ENCODE measurements around the gene PALMD. TPM values are rescaled to one million over a fixed set of nuclear protein-coding genes. Genes with fewer than 3 reads are reported as not detected.

PALMD gene
- total and polyA plus RNA-seq, 2 of the 8 experiments (the other 6 are each of a cell fraction or from before 2014, with no cell fraction given) = not detected

DNA sequence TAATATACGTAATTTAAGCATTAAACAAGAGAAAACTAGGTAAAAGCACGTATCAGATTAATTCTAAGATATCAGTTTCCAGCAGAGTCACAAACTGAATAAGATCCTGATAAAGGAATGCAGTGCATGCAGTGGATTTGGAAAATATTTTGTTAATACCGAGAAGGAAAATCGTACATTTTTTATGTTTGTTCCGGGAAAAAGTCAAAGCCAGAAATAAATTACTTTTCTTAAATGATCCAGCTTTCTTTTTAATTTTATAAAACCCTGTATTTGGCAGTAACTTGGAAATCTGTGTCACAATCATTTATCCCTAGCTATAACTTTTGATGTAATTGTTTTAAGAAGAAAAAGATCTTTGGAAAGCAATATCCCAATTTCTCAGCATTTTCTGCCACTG is 955 bp downstream of the PALMD start:
- H3K4me3 ChIP-seq (ENCODE audit: extremely low read depth in 1 of 4, insufficient read depth in 2 of 4, low read depth in 3 of 4, low read length in 4 of 4) = no peak overlapping the region
- TF ChIP-seq CBX8 (IDR thresholded peaks at IDR 0.05; ENCODE audit: borderline replicate concordance, low read depth, low read length) (no peak), SP1 (IDR thresholded peaks at IDR 0.05; ENCODE audit: low read depth, low read length) (no peak), TBP (IDR thresholded peaks at IDR 0.05; ENCODE audit: low read depth, low read length) (no peak), RXRA (IDR thresholded peaks at IDR 0.05; ENCODE audit: insufficient read depth, low read depth, low read length) (no peak), POLR2A (IDR thresholded peaks at IDR 0.05; ENCODE audit: control extremely low read depth in 1 of 2, low read depth in 2 of 2, low read length in 2 of 2) (no peak), JUND (IDR thresholded peaks at IDR 0.05; ENCODE audit: low read length) (no peak), FOSL1 (IDR thresholded peaks at IDR 0.05; ENCODE audit: insufficient read depth, low read depth, low read length) (no peak), RAD21 (IDR thresholded peaks at IDR 0.05 in 1 of 2, conservative IDR thresholded peaks at IDR 0.05 in 1 of 2; ENCODE audit: low read depth in 2 of 2, low read length in 2 of 2) (no peak), SAP30 (IDR thresholded peaks at IDR 0.05; ENCODE audit: insufficient read depth, insufficient replicate concordance, low read length) (no peak), RBBP5 (IDR thresholded peaks at IDR 0.05; ENCODE audit: borderline replicate concordance, low read depth, low read length) (no peak), TAF1 (IDR thresholded peaks at IDR 0.05; ENCODE audit: low read depth, low read length) (no peak), HDAC6 (IDR thresholded peaks at IDR 0.05; ENCODE audit: low read depth, low read length) (no peak), GABPA (IDR thresholded peaks at IDR 0.05; ENCODE audit: borderline replicate concordance, insufficient read depth, low read length) (no peak), EZH2 (IDR thresholded peaks at IDR 0.05; ENCODE audit: low read depth, low read length, severe bottlenecking) (no peak), YY1 (IDR thresholded peaks at IDR 0.05; ENCODE audit: low read depth, low read length) (no peak)

More for the DNA sequence above, 955 bp downstream of the PALMD start:
- Histone ChIP-seq H2AFZ (ENCODE audit: low read length) (no peak overlapping the region), H2BK20ac (ENCODE audit: low read length) (no peak overlapping the region), H3K27ac (ENCODE audit: low read depth, low read length) (no peak overlapping the region), H3K23me2 (ENCODE audit: low read depth, low read length) (no peaks in the 10 kb centered on the region), H2BK120ac (replicated peaks; ENCODE audit: low read depth, low read length) (no peak overlapping the region), H3K18ac (ENCODE audit: extremely low read depth, low read length) (no peak overlapping the region), H4K91ac (replicated peaks; ENCODE audit: insufficient read length, low read length) (no peak overlapping the region), H2AK5ac (ENCODE audit: low read depth, low read length) (no peak overlapping the region), H4K5ac (ENCODE audit: insufficient read length, low read depth, low read length) (no peak overlapping the region), H3K27me3 (replicated peaks in 1 of 4; ENCODE audit: control insufficient read depth in 3 of 4, extremely low read depth in 1 of 4, insufficient read depth in 3 of 4, low read length in 3 of 4) (no peaks in the 10 kb centered on the region), H3K14ac (ENCODE audit: insufficient read length) (no peak overlapping the region), H2BK12ac (ENCODE audit: low read depth, low read length) (no peak overlapping the region), H2BK5ac (ENCODE audit: low read depth, low read length) (no peak overlapping the region), H3K4ac (replicated peaks; ENCODE audit: insufficient read length, low read depth, low read length) (no peak overlapping the region), H3K79me2 (ENCODE audit: control insufficient read depth in 1 of 2, insufficient read depth in 2 of 2, low read length in 2 of 2) (no peaks in the 10 kb centered on the region), H2BK15ac (ENCODE audit: low read length) (no peak overlapping the region), H3K79me1 (ENCODE audit: low read depth, low read length) (no peaks in the 10 kb centered on the region), H3K23ac (ENCODE audit: insufficient read length) (no peak overlapping the region), H3K56ac (replicated peaks; ENCODE audit: insufficient read length, low read depth, low read length) (no peak overlapping the region), H3K4me2 (ENCODE audit: insufficient read depth in 1 of 2, low read depth in 2 of 2, low read length in 2 of 2) (no peak overlapping the region; a peak in 1 of 4 replicates), H4K20me1 (replicated peaks in 1 of 2; ENCODE audit: control insufficient read depth in 1 of 2, insufficient read depth in 2 of 2, low read length in 2 of 2) (no peaks in the 10 kb centered on the region), H3K9me3 (ENCODE audit: insufficient read depth in 2 of 2, low read depth in 1 of 2, low read length in 1 of 2) (no peaks in the 10 kb centered on the region), H4K8ac (ENCODE audit: extremely low read depth, insufficient read depth, low read length) (no peak overlapping the region), H3K4me1 (replicated peaks in 1 of 4; ENCODE audit: control insufficient read depth in 3 of 4, insufficient read depth in 4 of 4, low read length in 3 of 4) (peaks cover 5 to 19% (median 16%) of the 10 kb centered on the region in 4 experiments; a peak in 6 of 7 replicates), H3K36me3 (ENCODE audit: control insufficient read depth in 2 of 4, insufficient read depth in 4 of 4, low read length in 3 of 4) (no peaks in the 10 kb centered on the region), H3K9ac (replicated peaks in 1 of 4; ENCODE audit: extremely low read depth in 1 of 4, low read depth in 3 of 4, low read length in 3 of 4) (no peak overlapping the region)
- ChIA-PET POLR2A (ENCODE audit: partially characterized antibody) (no interaction called here), CTCF (ENCODE audit: partially characterized antibody) (interaction anchor here (0.6 to 3.4 kb wide), 9 partner anchors 12 to 166 kb away, joined by 3 to 11 read pairs (median 5); no protein-coding TSS in a partner anchor)
- 85% methylated on average over 5 of the region's 5 CpGs; no CpG with 5 or more reads in 1 of the 2 experiments for WGBS, 2 experiments (ENCODE audit: extremely low coverage in 1 of 2, insufficient coverage in 1 of 2, insufficient read length in 1 of 2, insufficient replicate concordance in 2 of 2, low coverage in 1 of 2, low lambda C conversion rate in 2 of 2, missing lambda C conversion rate in 1 of 2)
- DNase-seq (ENCODE audit: low read depth in 1 of 2, low spot score in 2 of 2) (no peak), FAIRE-seq (no peak)
